ENCODE data around the gene PCDH9. TPM values are rescaled to one million over a fixed set of nuclear protein-coding genes. Genes with fewer than 3 reads are reported as not detected.

PCDH9 gene
- total RNA-seq, 1 donor from 2014 or later, result 1.7 TPM

DNA sequence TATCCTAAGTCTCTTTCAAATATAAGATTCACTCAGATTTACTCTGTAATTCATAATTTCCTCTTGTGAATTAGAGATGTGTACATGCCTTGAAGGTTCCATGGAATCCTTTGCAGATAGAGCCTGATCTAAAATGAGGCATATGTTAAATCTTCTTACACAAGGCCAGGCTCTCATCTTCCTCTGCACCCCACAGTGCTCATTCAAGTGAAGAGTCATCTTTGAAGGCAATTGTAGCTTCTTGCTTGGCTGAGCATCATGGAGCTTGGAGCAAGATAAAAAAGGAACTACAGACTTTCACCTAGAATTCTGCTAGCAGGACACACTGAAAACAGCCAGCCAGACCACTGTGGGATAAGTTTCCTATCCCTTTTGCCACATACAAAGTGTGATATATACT, 566.4 kb downstream of the PCDH9 start:
- TF ChIP-seq, protein P1, sequence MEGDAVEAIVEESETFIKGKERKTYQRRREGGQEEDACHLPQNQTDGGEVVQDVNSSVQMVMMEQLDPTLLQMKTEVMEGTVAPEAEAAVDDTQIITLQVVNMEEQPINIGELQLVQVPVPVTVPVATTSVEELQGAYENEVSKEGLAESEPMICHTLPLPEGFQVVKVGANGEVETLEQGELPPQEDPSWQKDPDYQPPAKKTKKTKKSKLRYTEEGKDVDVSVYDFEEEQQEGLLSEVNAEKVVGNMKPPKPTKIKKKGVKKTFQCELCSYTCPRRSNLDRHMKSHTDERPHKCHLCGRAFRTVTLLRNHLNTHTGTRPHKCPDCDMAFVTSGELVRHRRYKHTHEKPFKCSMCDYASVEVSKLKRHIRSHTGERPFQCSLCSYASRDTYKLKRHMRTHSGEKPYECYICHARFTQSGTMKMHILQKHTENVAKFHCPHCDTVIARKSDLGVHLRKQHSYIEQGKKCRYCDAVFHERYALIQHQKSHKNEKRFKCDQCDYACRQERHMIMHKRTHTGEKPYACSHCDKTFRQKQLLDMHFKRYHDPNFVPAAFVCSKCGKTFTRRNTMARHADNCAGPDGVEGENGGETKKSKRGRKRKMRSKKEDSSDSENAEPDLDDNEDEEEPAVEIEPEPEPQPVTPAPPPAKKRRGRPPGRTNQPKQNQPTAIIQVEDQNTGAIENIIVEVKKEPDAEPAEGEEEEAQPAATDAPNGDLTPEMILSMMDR (IDR thresholded peaks at IDR 0.05; ENCODE audit: unreplicated experiment), result no peak
- H3K4me3 Mint-ChIP-seq (ENCODE audit: low read depth), result no peak overlapping the region
- H3K36me3 Mint-ChIP-seq (ENCODE audit: insufficient read depth), result no peaks in the 10 kb centered on the region
- peaks cover 3% of the 10 kb centered on the region for H3K9me3 Mint-ChIP-seq (ENCODE audit: low read depth)
- H3K27me3 Mint-ChIP-seq, result no peaks in the 10 kb centered on the region
- H3K27ac Mint-ChIP-seq, result no peak overlapping the region
- no peaks in the 10 kb centered on the region for H3K4me1 Mint-ChIP-seq (ENCODE audit: low read depth)
- DNase-seq (ENCODE audit: low spot score, unreplicated experiment), result no peak

DNA sequence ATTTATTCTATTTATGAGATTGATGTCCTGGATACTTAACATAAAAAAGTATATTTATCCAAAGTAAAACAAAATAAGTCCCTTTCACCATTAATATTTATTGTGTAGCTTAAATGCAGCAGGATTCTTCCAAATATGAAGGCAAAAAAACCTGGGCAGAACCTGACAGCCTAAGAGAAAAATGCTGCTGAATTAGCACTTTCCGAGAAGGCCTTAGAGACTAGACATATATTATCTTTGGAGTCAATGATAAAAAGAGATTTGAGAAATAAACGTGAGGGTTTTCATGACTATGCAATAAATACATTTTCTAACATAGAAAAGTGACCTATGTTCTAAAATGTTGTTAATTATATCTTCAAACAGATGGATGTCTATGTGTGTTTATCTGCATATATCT, 566.9 kb downstream of the PCDH9 start:
- no peak for DNase-seq (ENCODE audit: low spot score, unreplicated experiment)
- TF ChIP-seq, protein P1 (IDR thresholded peaks at IDR 0.05; ENCODE audit: unreplicated experiment), result no peak
- Mint-ChIP-seq H3K4me1 (ENCODE audit: low read depth) (no peaks in the 10 kb centered on the region), H3K36me3 (ENCODE audit: insufficient read depth) (no peaks in the 10 kb centered on the region), H3K27me3 (no peaks in the 10 kb centered on the region), H3K4me3 (ENCODE audit: low read depth) (no peak overlapping the region), H3K9me3 (ENCODE audit: low read depth) (peaks cover 3% of the 10 kb centered on the region), H3K27ac (no peak overlapping the region)

DNA sequence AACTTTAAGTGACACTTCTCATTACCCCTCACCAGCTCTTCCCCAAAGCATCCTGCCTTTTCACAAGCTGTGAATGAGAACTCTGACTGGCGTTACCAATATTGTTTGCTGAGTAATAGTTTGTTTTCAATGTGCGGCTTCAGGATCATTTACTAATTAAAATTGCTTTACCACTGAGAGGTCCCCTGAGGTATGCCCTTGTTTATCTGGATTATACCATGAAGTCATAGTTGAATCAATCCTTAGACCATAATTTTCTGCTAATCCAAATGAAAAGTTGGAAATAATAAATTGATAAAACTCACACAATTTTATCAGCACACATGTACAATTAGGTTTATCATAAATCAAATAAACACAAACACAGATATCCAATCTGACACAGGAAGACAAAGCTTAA, 568.8 kb downstream of the PCDH9 start:
- H3K9me3 Mint-ChIP-seq (ENCODE audit: low read depth), result peaks cover 3% of the 10 kb centered on the region
- peaks cover 5% of the 10 kb centered on the region for H3K4me1 Mint-ChIP-seq (ENCODE audit: low read depth)
- H3K27me3 Mint-ChIP-seq, result no peaks in the 10 kb centered on the region
- no peak overlapping the region for H3K27ac Mint-ChIP-seq
- H3K4me3 Mint-ChIP-seq (ENCODE audit: low read depth), result no peak overlapping the region
- no peak for DNase-seq (ENCODE audit: low spot score, unreplicated experiment)
- H3K36me3 Mint-ChIP-seq (ENCODE audit: insufficient read depth), result no peaks in the 10 kb centered on the region
- TF ChIP-seq, protein P1 (IDR thresholded peaks at IDR 0.05; ENCODE audit: unreplicated experiment), result no peak

DNA sequence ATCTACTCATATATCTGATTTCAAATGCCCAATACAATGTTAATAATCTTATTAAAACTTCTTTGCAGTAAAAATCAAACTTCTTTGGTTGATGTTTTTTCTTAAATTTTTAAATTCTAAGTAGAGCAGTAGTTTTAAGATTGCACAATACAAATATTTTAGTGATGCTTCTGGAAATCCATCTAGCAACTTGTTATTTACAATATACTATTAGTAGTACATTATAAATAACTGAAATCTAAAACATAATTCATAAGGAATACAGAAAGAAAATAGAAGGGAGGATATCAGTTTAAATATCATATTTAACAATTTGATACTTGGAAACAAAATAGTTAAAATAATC, 569.7 kb downstream of the PCDH9 start:
- TF ChIP-seq, protein P1 (IDR thresholded peaks at IDR 0.05; ENCODE audit: unreplicated experiment), result no peak
- no peaks in the 10 kb centered on the region for H3K27me3 Mint-ChIP-seq
- H3K36me3 Mint-ChIP-seq (ENCODE audit: insufficient read depth), result no peaks in the 10 kb centered on the region
- H3K27ac Mint-ChIP-seq, result no peak overlapping the region
- H3K9me3 Mint-ChIP-seq (ENCODE audit: low read depth), result peaks cover 3% of the 10 kb centered on the region
- no peak overlapping the region for H3K4me3 Mint-ChIP-seq (ENCODE audit: low read depth)
- no peak for DNase-seq (ENCODE audit: low spot score, unreplicated experiment)
- H3K4me1 Mint-ChIP-seq (ENCODE audit: low read depth), result peaks cover 5% of the 10 kb centered on the region

DNA sequence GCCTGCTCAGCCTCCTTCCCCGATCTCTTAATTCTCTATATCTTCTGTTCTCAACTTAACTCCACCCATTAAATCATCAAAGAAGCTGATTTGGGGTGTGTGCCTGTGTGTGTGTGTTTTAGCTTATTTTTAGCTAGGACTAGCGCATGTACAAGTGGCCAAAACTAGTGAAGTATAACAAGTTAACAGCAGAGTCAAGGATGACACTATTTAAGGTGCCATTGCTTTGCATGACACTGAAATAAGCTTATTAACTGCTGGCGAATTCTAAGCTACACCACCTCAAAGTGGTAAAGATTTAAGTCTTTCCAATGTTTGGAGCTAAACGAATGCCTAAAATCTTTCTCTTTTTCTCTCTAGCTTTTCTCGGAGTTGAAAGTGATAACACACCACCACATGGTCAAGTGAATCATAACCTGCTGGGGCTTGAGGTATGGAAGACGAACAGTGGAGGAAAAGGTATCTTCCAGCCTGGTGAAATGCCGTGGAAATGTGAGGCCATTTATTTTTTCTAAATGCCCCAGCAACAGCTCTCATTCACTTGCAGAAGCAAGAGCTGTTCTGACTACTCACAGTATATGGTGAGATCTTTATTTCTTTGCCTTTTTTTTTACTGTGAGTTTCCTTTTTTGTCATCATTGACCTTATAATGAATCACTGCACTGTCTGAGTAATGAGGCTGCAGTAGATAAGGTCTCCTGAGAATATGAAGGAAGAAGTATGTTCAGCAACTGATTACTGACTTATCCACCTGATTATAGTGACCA, 570.3 kb downstream of the PCDH9 start:
- peaks cover 3% of the 10 kb centered on the region for H3K9me3 Mint-ChIP-seq (ENCODE audit: low read depth)
- DNase-seq (ENCODE audit: low spot score, unreplicated experiment), result no peak

More for the DNA sequence above, 570.3 kb downstream of the PCDH9 start:
- H3K36me3 Mint-ChIP-seq (ENCODE audit: insufficient read depth), result no peaks in the 10 kb centered on the region
- TF ChIP-seq, protein P1 (IDR thresholded peaks at IDR 0.05; ENCODE audit: unreplicated experiment), result no peak
- no peaks in the 10 kb centered on the region for H3K27me3 Mint-ChIP-seq
- no peak overlapping the region for H3K27ac Mint-ChIP-seq
- H3K4me3 Mint-ChIP-seq (ENCODE audit: low read depth), result no peak overlapping the region
- peaks cover 5% of the 10 kb centered on the region for H3K4me1 Mint-ChIP-seq (ENCODE audit: low read depth)
